ENCODE results near the gene LRRTM4. TPM values are rescaled to one million over a fixed set of nuclear protein-coding genes. Genes with fewer than 3 reads are reported as not detected.

Gene LRRTM4
- polyA plus RNA-seq, 1 donor (not counting 4 experiments of a cell fraction or from before 2014, with no cell fraction given) = not detected

GRCh38 chr2:77487074-77487803 is 34.9 kb downstream of the LRRTM4 start:
- Histone ChIP-seq H3K9me3 (ENCODE audit: control insufficient read depth, low read depth, low read length) (peaks cover 6% of the 10 kb centered on the region), H3K4me2 (ENCODE audit: control insufficient read depth, extremely low read depth, insufficient read depth, low read depth, low read length) (no peak overlapping the region), H2AFZ (ENCODE audit: control insufficient read depth, low read length) (no peak overlapping the region), H3K4me3 (ENCODE audit: control insufficient read depth in 2 of 3, extremely low read depth in 1 of 3, insufficient read depth in 2 of 3, low read depth in 1 of 3, low read length in 3 of 3) (no peak overlapping the region), H3K79me2 (ENCODE audit: control insufficient read depth, insufficient read depth, low read length) (no peaks in the 10 kb centered on the region), H3K36me3 (ENCODE audit: control insufficient read depth in 2 of 2, extremely low read depth in 1 of 2, insufficient read depth in 2 of 2, low read length in 2 of 2) (no peaks in the 10 kb centered on the region), H3K4me1 (ENCODE audit: control insufficient read depth, extremely low read depth, insufficient read depth, low read length) (no peaks in the 10 kb centered on the region), H3K27ac (ENCODE audit: control insufficient read depth, insufficient read depth, low read length) (no peak overlapping the region), H4K20me1 (ENCODE audit: control insufficient read depth, extremely low read depth, insufficient read depth, low read length) (no peaks in the 10 kb centered on the region), H3K27me3 (ENCODE audit: control insufficient read depth, extremely low read depth, insufficient read depth, low read length) (no peaks in the 10 kb centered on the region), H3K9me1 (ENCODE audit: control insufficient read depth, extremely low read depth, insufficient read depth, low read length) (no peaks in the 10 kb centered on the region), H3K9ac (ENCODE audit: control insufficient read depth, extremely low read depth, insufficient read depth, low read length) (no peak overlapping the region)
- TF ChIP-seq, protein P1, sequence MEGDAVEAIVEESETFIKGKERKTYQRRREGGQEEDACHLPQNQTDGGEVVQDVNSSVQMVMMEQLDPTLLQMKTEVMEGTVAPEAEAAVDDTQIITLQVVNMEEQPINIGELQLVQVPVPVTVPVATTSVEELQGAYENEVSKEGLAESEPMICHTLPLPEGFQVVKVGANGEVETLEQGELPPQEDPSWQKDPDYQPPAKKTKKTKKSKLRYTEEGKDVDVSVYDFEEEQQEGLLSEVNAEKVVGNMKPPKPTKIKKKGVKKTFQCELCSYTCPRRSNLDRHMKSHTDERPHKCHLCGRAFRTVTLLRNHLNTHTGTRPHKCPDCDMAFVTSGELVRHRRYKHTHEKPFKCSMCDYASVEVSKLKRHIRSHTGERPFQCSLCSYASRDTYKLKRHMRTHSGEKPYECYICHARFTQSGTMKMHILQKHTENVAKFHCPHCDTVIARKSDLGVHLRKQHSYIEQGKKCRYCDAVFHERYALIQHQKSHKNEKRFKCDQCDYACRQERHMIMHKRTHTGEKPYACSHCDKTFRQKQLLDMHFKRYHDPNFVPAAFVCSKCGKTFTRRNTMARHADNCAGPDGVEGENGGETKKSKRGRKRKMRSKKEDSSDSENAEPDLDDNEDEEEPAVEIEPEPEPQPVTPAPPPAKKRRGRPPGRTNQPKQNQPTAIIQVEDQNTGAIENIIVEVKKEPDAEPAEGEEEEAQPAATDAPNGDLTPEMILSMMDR (optimal IDR thresholded peaks at IDR 0.05 in 1 of 3, IDR thresholded peaks at IDR 0.05 in 1 of 3, conservative IDR thresholded peaks at IDR 0.05 in 1 of 3; ENCODE audit: extremely low read depth in 1 of 3, insufficient read depth in 2 of 3, low read length in 3 of 3) = no peak
- TF ChIP-seq EZH2 (IDR thresholded peaks at IDR 0.05; ENCODE audit: low read length) = no peak
- DNase-seq (ENCODE audit: low read depth, low spot score) = no peak
- FAIRE-seq = no peak
- dilution Hi-C loops (cut with MboI; ENCODE audit: extremely low pct_ligation_motif_present, low sequenced_read_pairs) = no loop called here

DNA sequence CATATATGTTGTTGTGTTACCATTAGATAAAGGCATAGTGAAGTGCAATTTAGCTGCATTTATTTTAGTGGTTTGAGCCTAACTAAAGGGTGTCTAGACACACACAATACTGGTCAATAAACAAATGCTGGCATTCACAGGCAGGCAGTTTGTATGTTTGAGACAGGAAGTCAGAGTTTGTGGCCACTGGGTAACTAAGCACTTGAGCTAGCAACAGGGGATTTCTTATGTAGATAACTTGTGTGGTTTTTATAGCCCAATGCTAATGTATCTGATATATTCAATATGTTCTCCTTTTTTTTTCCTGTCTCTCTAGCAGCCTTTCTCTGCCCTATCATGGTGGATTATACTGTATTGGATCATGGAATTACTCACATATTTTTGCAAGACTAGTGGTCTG is 38.1 kb downstream of the LRRTM4 start:
- no peak overlapping the region for H3K4me2 ChIP-seq (ENCODE audit: control insufficient read depth, extremely low read depth, insufficient read depth, low read depth, low read length)
- dilution Hi-C loops (cut with MboI; ENCODE audit: extremely low pct_ligation_motif_present, low sequenced_read_pairs) = no loop called here
- FAIRE-seq = no peak
- H4K20me1 ChIP-seq (ENCODE audit: control insufficient read depth, extremely low read depth, insufficient read depth, low read length) = no peaks in the 10 kb centered on the region
- no peak overlapping the region for H2AFZ ChIP-seq (ENCODE audit: control insufficient read depth, low read length)
- H3K4me3 ChIP-seq (ENCODE audit: control insufficient read depth in 2 of 3, extremely low read depth in 1 of 3, insufficient read depth in 2 of 3, low read depth in 1 of 3, low read length in 3 of 3) = no peak overlapping the region
- H3K27ac ChIP-seq (ENCODE audit: control insufficient read depth, insufficient read depth, low read length) = no peak overlapping the region
- no peaks in the 10 kb centered on the region for H3K36me3 ChIP-seq (ENCODE audit: control insufficient read depth in 2 of 2, extremely low read depth in 1 of 2, insufficient read depth in 2 of 2, low read length in 2 of 2)
- H3K9ac ChIP-seq (ENCODE audit: control insufficient read depth, extremely low read depth, insufficient read depth, low read length) = no peak overlapping the region
- no peak for DNase-seq (ENCODE audit: low read depth, low spot score)
- H3K4me1 ChIP-seq (ENCODE audit: control insufficient read depth, extremely low read depth, insufficient read depth, low read length) = no peaks in the 10 kb centered on the region
- TF ChIP-seq, protein P1 (optimal IDR thresholded peaks at IDR 0.05 in 1 of 3, IDR thresholded peaks at IDR 0.05 in 1 of 3, conservative IDR thresholded peaks at IDR 0.05 in 1 of 3; ENCODE audit: extremely low read depth in 1 of 3, insufficient read depth in 2 of 3, low read length in 3 of 3) = no peak
- no peak for TF ChIP-seq EZH2 (IDR thresholded peaks at IDR 0.05; ENCODE audit: low read length)
- peaks cover 6% of the 10 kb centered on the region for H3K9me3 ChIP-seq (ENCODE audit: control insufficient read depth, low read depth, low read length)
- no peaks in the 10 kb centered on the region for H3K79me2 ChIP-seq (ENCODE audit: control insufficient read depth, insufficient read depth, low read length)
- no peaks in the 10 kb centered on the region for H3K9me1 ChIP-seq (ENCODE audit: control insufficient read depth, extremely low read depth, insufficient read depth, low read length)
- H3K27me3 ChIP-seq (ENCODE audit: control insufficient read depth, extremely low read depth, insufficient read depth, low read length) = no peaks in the 10 kb centered on the region
